SK-N-SH treated with all-trans-retinoic acid at 6 μM for 48 hours (cell line): ENCODE data around the gene FETUB.

Experiments
- CREB5 ChIP-seq: fragments of 250-450 bp; sonication (Bioruptor Pico); IDR thresholded peaks from 2 replicates; pipeline ENCODE4 v1.5.1; 2020; ENCODE audit warnings: low read depth, mild to moderate bottlenecking, moderate library complexity
- ESRRG ChIP-seq: fragments of 250-450 bp; sonication (Bioruptor Pico); IDR thresholded peaks from 2 replicates; pipeline ENCODE4 v1.6.1; 2021; ENCODE audit warnings: mild to moderate bottlenecking
- ISL1 ChIP-seq: fragments of 250-450 bp; sonication (Bioruptor Pico); IDR thresholded peaks from 2 replicates; pipeline ENCODE4 v2.1.2; 2022; ENCODE audit warnings: mild to moderate bottlenecking, moderate library complexity
- OSR1 ChIP-seq: fragments of 250-450 bp; sonication (Bioruptor Pico); IDR thresholded peaks from 2 replicates; pipeline ENCODE4 v1.8.0; 2022; ENCODE audit warnings: moderate library complexity, mild to moderate bottlenecking, inconsistent platforms
- PATZ1 ChIP-seq: fragments of 250-450 bp; sonication (Bioruptor Pico); IDR thresholded peaks from 2 replicates; pipeline ENCODE4 v1.8.0; 2020; ENCODE audit warnings: mild to moderate bottlenecking, moderate library complexity, borderline replicate concordance
- RARB ChIP-seq: fragments of 250-450 bp; sonication (Bioruptor Pico); IDR thresholded peaks from 2 replicates; pipeline ENCODE4 v1.8.0; 2021; ENCODE audit warnings: mild to moderate bottlenecking, moderate library complexity
- SNAI2 ChIP-seq: fragments of 250-450 bp; sonication (Bioruptor Pico); IDR thresholded peaks from 2 replicates; pipeline ENCODE4 v1.5.0; 2020; ENCODE audit warnings: mild to moderate bottlenecking, moderate library complexity
- TCF4 ChIP-seq: fragments of 250-450 bp; sonication (Bioruptor Pico); IDR thresholded peaks from 2 replicates; pipeline ENCODE4 v1.8.0; 2021; ENCODE audit warnings: mild to moderate bottlenecking, moderate library complexity, borderline replicate concordance
- TSHZ2 ChIP-seq: fragments of 250-450 bp; sonication (Bioruptor Pico); IDR thresholded peaks from 2 replicates; pipeline ENCODE4 v1.5.0; 2020; ENCODE audit warnings: mild to moderate bottlenecking, moderate library complexity

GRCh38 chr3:186670155-186670554 lies 30.0 kb downstream of the FETUB start:
- TF ChIP-seq OSR1 (CRISPR knock-in tag) (no peak), PATZ1 (CRISPR knock-in tag) (no peak), ESRRG (CRISPR knock-in tag) (no peak), SNAI2 (CRISPR knock-in tag) (no peak), CREB5 (CRISPR knock-in tag) (no peak), ISL1 (no peak), TSHZ2 (CRISPR knock-in tag) (no peak), RARB (CRISPR knock-in tag) (no peak), TCF4 (CRISPR knock-in tag) (no peak)
